HG03378 (cell line): ENCODE results near the gene MGMT.

Experiments
- ATAC-seq: cut with Tn5 transposase; IDR thresholded peaks from one replicate; pipeline ENCODE4 v1.9.1; 2021; ENCODE audit warnings: mild to moderate bottlenecking, moderate library complexity; ENCODE audit not compliant: unreplicated experiment

Gene MGMT

DNA sequence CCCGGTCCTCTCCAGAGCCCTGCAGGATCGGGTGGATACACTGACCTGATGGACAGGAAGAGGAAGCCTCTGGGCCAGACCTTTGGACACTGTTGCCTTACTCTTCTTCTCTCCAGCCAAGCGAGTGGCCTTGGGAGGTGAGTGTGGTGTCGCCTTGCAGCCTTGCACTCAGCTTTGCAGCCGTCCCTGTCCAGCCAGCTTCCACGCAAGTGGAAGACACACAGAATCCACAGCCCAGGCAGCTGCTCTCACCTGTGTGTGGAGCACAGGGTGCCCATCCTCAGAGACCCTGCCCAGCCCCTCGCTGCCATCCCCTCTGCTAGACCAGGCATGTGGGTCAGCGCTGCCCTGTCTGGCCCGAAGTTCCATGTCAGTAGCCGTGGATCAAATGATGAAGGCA, 258.0 kb downstream of the MGMT start:
- ATAC-seq = no peak

DNA sequence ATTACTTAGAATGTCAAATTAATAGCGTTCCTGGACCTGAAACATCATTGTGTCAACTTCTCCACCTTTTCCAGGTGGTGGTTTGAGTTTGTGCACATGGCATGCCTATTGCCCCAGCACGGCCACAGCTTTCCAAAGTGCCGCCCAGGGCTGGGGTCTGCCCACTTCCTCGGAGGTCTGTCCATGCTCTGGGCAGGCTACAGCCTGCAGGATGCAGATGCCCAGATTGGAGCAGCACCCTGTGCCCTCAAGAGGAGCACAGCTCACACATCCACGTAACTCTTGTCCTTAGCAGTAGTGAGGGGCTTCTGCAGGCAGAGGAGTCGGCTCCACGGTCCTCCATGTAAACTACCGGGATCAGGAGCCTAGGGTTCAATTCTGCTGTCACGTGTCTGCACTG, 258.4 kb downstream of the MGMT start:
- no peak for ATAC-seq

DNA sequence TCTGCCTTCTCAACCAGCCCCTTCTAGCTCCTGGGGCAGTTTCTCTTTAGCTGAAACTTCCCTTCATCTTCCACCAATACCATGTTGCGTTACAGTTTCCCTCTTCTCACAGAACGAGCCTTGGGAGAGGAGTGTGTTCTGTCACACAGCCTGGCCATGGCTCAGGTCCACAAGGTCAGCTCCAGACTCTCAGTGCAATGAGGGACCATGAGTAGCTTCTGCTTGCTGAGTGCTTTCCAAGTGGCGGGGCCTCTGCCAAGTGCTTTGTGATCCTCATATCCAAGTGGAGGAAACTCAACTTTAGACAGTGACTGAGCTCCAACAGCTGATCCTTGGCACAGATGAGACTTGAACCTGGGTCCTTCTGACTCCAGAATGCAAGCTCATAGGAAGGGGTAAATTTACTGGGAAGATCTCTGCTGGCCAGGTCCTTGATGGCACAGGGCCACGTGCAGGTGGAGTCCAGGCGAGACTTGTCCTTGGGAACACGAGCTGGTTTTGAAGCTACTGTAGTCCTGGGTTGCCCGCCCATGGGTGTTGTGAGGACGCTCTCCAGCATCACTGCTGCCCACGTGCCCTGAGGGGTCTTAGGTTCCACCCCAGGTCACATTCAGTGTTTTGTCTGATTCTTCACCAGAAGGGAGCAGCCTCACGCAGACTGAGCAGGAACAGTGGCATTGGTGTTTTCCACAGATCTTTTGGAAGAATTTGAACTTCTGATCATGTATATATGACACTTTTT, 259.0 kb downstream of the MGMT start:
- no peak for ATAC-seq

DNA sequence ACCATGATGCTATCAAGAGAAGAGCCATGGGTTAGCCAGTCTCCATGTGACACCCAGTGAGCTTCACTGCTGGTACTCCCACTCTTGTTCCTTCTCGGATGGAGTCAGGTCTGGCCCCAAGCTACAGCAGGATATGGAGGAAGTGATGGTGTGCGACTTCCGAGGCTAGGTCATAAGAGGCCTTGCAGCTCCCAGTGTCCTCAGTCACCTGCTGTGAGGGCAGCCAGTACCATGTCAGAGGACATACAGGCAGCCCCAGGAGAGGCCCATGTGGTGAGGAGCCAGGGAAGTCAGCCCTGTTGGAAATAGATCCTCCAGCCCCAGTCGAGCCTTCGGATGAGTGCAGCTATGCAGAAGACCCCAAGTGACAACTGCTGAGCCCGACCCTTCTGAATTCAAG, 260.0 kb downstream of the MGMT start:
- no peak for ATAC-seq

DNA sequence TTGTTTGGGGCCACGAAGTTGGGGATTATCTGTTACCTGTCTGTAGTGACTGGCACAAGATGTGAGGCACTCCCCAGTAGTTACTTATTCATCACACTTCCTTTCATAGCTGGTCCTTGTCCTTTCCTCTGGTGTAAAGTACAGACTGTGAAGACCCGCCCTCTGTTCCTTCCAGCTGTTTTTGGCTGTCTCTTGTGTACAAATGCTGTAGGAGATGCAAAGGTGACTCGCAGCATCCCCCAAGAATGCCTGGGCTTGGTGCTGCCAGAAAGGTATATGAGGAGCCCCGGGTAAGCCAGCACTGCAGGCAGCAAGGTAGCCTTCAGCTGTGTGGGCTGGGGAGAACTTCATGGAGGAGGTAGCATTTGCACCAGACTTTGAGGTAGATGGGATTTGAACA, 260.5 kb downstream of the MGMT start:
- ATAC-seq = no peak

DNA sequence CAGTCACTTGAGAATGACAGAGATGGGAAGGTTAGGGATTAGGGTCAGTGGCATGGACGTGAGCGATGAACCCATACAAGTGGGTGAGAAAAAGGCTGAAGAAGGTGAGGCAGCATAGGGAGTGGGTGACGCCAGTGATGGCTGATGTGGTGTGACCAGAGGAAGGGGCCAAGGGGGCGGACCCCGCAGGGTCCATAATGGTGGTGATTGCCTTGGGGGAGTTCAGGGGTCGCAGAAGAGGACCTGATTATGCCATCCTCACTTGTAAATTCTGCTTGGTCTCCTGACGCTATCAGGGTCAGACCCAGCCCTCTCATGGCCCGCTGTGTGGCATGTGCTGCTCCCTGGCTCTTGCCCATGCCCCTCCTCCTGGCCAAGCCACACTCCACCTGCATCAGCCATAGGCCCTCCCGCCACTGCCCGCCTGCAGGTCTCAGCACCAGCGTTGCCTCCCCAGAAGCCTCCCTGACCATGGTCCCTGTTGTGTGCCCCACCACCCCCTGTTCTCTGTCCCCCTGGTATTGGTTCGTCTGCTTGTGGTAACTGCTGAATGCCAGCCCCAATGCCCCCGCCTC, 261.3 kb downstream of the MGMT start:
- ATAC-seq = no peak

DNA sequence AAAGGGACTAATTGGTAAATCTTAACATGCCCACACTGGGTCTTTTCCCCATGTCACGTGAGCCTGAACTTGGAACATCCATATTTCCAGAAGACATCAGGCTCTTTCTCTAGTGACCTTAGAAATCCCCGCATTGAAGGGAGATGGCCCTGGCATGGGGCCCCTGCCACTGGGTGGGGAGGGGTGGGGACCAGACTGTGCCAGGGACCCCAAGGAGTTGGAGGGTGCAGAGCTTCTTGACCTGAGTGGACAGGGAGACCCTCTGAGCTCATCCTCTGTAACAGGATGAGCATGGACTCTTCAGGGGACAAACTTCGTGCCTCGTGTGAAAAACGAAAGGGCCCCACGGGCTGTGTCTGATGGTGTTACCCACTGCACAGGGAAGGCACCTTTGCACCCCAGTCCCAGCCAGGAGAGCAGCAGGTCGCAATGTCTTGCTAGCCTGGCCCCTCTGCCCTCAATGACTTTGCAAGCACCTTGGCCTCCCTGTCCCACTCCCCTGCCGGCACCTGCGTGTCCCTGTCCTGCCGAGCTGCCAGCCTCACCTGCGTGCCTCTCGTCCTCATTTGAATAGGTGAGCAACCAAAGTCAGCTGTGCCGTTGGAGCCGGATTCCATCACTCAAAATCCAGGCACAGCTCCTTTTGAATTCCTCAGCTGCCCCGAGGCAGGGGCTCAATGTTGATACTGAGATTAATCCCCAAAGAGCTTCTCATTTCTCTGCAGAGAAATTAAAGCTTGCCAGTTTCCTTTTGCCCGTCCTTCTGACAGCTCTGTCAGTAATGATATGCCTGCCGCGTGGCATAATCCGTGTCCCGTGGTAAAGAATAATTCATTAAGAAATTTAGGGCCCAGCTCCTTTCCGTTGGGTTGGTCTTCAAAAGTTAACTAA, 262.1 kb downstream of the MGMT start:
- no peak for ATAC-seq

DNA sequence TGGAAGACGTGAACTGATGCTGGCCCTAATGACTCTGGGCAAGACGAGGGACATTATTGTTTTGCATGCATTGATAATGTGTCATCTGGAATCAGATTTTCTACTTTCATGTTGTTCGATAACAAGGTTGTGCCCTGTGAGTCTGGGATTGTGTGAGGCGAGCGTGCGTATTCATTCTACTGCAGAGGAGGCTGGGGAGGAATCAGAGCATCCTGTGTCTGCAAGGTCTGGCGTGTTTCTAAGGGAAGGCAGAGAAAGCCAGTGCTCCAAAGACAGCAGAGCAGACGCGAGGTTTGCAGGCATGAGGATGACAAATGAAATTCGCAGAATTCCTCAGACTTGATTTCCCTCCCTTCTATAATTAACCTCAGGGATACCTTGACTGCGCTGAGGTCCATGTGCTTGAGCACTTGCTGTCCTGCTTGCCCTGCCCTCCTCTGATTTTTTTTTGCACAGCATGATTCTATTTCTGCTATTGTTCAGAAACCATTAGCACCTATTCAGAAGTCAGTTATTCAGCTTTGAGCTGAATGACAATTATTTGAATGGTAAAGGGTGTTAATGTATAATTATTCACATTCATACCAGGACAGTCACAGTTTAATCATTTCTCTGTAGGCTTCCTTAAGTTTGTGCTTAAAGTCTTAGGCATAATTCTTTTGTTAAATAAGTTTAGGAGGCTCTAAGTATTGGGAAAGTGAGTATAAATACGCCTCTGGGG, 263.4 kb downstream of the MGMT start:
- no peak for ATAC-seq

DNA sequence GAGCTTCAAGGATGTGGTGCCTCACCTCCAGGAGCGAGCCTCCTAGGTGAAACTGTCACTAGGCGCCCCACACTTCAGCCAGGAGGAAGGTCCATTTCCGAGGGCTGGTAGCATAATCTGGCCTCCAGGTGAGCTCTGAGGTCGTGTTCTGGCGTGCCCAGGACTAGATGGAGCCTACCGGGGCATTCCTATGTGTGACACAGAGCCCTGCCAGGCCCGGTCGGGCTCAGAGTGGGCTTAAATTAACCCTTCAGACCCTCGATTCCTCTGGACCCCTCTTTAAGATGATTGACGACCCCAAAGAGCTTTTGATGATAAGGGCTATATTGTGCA, 263.9 kb downstream of the MGMT start:
- ATAC-seq = no peak

DNA sequence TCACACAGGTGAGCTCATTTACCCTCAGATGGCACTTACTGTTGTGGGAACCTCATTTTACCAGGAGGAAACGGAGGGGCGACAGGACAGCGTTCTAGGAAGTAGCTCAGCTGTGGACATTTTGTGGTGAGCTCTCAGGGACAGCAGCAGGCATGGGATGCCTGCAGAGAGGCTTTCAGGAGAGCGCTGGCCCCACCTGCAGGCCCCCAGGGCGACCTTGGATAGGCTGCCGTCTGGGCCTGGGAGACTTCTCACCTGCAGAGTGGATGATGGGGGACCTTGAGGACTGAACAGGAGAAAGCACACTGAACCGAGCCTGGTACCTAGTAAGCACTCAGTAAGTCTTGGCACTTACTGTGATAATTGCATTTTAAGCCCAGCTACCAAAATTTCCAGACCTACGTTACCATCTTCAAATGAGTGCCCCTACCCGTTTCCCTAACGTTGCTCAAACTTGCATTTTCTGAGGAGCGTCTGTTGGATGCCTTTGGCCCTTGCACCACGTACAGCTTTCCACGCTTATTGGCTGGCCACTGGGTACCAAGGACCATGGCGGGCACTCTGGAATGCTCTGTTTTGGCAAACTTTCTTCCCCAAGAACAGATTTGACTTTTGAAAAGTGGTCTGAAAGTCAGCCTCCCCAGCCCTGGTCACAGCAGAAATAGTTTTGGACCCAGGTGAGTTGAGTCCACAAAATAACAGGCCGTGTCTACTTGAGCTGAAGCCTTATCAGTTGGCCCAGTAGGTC, 273.7 kb downstream of the MGMT start:
- no peak for ATAC-seq

DNA sequence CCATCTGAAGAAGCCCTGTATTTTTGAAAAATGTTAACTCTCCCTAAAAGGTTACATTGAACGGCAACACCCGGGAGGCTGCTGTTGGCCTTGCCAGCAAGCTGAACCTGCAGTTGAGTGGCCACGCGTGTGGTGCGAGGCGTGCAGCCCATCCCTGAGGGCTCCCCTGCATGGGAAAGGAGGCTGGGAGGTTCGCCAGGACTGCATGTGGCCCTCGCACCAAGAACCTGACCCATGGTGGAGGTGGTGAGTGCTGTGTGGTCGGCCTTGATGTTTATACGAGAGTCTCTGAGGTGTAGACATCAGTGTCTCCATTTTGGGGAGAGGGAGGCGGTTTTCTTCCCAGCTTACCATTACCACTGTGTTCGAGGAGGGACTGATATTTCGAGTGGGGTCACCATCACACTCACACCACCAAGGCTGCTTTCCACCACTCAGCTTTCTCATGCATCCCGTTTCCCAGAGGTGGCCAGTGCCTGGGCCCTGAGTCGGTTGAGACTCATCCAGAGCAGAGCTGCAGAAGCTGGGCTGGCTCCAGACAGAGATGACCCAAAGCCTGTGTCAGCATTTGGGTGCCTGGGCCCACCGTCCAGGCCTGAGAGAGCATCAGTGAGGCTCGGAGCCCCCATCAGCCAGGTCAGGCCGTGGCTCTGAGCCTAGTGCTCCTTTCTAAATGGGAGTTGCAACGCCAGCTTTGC, 274.4 kb downstream of the MGMT start:
- no peak for ATAC-seq

DNA sequence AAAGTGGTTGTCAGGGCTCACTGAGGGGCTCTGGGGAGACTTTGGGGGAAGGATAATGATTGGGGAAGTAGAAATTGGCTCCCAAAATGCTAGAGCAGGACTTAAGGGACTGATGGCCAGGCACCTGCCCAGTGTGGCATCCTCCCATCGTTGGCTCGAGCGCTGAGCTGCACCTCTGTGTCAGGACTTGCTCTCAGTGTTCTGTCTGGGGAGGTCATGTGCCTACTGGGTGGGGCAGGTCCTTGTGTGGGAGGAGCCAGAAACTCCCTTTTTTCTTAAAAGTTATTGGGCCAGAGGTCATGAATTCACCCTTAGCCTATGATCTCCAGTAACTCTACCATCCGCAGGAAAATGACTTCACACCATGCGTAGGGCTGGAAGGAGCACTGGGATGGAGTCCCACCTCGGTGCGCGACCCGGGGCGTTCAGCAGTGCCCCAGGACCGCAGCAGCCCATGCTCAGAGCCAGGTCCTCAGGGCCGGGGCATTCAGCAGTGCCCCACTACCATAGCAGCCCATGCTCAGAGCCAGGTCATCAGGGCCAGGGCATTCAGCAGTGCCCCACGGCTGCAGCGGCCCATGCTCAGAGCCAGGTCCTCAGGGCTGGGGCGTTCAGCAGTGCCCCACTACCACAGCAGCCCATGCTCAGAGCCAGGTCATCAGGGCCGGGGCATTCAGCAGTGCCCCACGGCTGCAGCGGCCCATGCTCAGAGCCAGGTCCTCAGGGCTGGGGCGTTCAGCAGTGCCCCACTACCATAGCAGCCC, 275.1 kb downstream of the MGMT start:
- ATAC-seq = no peak

DNA sequence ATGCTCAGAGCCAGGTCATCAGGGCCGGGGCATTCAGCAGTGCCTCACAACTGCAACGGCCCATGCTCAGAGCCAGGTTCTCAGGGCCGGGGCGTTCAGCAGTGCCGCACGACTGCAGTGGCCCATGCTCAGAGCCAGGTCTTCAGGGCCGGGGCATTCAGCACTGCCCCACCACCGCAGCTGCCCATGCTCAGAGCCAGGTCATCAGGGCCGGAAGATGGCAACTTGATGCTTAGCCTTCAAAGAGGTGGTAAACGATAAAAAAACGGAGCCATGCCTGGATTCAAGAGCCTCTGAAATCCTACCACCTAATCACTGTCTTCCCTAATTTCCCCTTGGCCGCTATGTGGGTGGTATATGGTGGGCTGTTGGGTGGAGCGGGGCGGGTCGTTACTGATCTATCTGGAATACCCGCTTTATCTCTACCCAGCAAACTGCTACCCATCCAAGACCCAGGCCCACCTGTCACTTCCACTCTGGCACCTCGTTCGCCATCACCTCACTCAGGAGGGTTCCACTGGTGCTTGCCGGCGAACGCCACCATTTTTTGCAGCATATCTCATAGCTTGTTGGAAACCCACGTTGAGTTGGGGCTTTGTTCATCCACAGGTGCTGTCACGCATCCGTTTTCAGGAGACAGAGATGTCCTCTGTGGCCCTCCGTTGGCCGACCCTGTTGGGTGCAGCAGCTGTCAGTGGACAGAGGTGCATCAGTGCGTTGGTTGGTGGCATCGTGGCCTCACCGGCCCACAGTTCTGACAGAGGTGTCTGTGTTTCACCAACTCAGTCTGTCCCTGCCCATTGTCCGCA, 275.9 kb downstream of the MGMT start:
- ATAC-seq = no peak

DNA sequence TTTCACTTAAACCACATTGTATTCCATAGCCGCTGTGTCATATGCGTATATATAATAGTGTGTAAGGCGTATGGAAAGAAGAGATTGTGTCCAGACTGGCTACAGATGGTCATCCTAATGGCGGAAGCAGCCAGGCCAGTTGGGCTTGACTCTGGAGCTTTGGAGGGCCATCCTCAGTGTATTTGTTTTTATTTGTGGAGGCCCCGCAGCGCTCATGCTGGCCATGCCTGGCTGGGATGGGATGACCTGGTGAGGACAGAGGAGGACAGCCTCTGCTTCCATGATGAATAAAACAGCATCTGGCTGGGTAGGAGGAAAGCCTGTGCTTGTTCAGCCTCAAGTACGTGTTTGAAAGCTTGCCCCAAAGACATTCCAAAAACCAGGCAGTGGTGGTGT, 276.7 kb downstream of the MGMT start:
- ATAC-seq = no peak

DNA sequence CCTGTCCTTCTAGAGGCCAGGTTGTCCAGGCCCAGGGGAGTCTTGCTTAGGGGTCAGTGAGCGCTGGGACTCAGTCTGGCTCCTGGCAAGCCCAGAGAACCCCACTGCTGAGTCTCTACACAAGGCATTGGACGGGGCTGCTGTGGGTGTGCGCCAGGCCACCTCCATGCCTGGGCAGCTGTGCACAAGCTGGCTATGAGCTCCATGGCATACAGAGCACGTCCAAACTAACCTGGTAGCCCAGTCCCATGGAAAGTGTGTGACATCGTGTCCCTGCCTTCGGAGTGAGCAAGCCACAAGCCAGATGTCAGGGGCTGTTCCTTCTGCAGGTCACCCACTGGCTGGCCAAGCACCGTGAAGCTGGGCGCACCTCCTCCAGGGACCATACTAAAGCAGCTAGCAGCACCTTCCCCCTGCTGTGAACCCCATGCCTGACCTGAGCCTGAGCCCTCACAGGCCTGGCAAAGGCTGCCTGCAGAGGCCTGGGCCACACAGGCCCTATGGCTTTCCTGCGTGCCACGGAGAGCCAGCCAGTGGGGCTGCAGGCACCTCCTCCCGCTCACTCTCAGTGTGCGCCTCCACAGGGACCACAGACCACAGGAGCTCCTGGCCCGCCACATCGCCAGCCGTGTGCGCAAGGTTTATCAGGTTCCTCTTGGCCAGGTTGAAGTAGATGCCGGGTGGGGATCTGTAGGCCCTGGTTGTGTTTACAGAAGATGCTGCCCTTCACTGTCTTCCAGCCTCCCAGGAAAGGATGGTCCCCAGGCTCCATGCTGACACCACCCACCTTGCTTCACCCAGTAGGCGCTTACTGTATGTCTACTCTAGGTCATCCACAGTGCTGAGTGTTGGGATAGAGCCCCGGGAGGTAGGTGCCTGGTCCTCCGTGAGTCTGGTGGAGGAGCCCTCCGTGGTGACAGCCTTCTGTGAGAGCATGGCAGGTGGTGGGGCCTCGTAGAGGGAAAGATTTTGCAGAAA, 277.4 kb downstream of the MGMT start:
- ATAC-seq = no peak

DNA sequence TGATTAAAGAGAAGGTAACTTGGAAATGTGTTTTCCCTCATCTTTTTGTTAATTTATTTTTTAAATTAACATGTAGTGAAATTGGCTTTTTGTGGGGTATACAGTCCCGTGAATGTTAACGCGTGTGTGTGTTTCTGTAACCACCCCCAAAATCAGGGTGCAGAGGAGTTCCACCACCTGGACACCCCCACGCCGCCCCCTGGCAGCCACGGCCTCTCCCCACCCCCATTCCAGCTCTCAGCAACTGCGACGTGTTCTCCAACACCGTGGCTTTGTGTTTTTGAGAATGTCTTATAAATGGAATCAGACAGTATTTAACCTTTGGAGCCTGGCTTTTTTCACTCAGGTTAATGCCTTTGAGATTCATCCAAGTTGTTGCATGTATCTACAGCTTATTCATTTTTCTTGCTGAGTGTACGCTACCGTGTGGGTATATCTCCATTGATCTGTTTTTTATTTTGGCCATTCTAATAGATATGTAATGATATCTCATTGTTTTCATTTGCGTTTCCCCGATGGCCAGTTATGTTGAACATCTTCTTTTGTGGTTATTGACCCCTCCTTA, 278.2 kb downstream of the MGMT start:
- ATAC-seq = no peak
